Measurements from ENCODE around the gene FXYD1.
"Not testable (repeated sequence)": the region's sequence is repeated elsewhere in the genome, so short reads cannot be mapped to it uniquely, and the experiment has no call there.

The FXYD1 gene

DNA sequence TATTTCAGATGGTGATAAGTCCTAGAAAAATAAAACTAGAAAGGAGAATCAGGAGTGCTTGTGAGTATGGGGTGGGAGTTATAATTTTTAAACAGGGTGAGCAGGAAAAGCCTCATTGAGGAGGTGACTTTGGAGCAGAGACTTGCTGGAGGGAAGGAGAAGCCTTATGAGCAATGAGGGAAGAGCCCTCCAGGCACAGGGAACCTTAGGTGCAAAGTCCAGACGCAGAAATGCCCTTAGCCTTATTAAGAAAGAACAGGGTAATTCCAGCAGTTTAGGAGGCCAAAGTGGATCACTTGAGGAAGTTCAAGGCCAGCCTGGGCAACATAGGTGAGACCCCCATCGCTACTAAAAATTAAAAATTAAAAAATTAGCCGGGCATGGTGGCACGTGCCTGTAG is 44.0 kb upstream of the FXYD1 start:
- H3K27ac ChIP-seq: no peak overlapping the region
- DNase-seq (ENCODE audit: low spot score): no peak
- TF ChIP-seq, protein P1, sequence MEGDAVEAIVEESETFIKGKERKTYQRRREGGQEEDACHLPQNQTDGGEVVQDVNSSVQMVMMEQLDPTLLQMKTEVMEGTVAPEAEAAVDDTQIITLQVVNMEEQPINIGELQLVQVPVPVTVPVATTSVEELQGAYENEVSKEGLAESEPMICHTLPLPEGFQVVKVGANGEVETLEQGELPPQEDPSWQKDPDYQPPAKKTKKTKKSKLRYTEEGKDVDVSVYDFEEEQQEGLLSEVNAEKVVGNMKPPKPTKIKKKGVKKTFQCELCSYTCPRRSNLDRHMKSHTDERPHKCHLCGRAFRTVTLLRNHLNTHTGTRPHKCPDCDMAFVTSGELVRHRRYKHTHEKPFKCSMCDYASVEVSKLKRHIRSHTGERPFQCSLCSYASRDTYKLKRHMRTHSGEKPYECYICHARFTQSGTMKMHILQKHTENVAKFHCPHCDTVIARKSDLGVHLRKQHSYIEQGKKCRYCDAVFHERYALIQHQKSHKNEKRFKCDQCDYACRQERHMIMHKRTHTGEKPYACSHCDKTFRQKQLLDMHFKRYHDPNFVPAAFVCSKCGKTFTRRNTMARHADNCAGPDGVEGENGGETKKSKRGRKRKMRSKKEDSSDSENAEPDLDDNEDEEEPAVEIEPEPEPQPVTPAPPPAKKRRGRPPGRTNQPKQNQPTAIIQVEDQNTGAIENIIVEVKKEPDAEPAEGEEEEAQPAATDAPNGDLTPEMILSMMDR (IDR thresholded peaks at IDR 0.05): no peak
- H3K4me3 ChIP-seq: no peak overlapping the region

DNA sequence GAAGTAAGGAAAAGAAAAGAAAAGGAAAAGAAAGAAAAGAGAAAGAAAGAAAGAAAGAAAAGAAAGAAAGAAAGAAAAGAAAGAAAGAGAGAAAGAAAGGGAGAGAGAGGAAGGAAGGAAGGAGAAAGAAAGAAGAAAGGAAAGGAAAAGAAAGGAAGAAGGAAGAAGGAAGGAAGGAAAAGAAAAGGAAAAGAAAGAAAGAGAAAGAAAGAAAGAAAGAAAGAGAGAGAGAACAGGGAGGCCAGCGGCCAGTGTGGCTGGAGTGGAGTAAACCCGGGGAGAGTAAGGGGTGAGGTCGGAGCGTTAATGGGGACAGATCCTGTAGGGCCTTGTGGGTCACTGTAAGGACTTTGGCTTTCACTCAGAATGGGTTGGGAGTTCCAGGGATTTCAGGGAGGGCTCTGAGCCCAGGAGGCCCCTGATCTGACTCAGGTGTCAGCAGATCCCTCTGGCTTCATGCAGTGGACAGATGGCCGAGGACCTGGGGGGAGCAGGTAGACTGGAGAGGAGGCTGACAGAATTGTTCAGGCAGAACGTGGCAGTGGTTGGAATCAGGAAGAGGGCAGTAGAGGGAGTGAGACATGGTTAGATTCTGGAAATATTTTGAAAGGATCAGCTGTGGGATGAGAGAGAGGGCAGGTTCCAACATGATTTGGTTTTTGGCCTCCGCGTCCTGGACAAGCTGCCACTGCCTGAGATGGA is 42.8 kb upstream of the FXYD1 start:
- H3K27ac ChIP-seq: no peak overlapping the region
- no peak for DNase-seq (ENCODE audit: low spot score)
- TF ChIP-seq, protein P1 (IDR thresholded peaks at IDR 0.05): no peak
- no peak overlapping the region for H3K4me3 ChIP-seq

DNA sequence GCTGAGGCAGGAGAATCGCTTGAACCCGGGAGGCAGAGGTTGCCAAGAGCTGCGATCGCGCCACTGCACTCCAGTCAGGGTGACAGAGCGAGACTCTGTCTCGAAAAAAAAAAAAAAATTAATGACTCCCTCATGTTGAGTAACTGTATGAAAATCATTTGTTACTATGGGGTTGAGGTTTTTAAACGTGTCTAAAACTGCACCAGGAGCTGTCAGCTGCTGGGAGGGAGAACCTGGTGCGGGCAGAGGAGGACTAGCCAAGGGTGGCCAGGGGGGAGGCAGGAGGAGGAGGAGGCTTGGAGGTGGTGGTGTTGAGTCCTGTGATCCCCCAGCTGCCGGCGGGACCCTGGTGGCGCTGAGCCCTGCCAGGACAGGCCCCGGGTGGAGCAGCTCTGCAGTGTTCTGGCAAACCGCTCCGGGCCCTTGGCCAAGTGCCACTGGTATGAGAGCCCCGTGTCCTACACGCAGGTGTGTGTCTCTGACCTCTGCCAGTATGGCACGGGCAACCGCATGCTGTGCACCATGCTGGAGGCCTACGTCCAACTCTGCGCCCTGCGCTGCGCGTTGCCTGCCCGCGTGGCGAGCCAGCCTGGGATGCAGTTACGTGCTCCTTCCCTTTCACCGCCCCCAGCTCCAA is 40.1 kb upstream of the FXYD1 start:
- TF ChIP-seq, protein P1 (IDR thresholded peaks at IDR 0.05): no peak
- H3K27ac ChIP-seq: no peak overlapping the region
- no peak for DNase-seq (ENCODE audit: low spot score)
- H3K4me3 ChIP-seq: no peak overlapping the region

DNA sequence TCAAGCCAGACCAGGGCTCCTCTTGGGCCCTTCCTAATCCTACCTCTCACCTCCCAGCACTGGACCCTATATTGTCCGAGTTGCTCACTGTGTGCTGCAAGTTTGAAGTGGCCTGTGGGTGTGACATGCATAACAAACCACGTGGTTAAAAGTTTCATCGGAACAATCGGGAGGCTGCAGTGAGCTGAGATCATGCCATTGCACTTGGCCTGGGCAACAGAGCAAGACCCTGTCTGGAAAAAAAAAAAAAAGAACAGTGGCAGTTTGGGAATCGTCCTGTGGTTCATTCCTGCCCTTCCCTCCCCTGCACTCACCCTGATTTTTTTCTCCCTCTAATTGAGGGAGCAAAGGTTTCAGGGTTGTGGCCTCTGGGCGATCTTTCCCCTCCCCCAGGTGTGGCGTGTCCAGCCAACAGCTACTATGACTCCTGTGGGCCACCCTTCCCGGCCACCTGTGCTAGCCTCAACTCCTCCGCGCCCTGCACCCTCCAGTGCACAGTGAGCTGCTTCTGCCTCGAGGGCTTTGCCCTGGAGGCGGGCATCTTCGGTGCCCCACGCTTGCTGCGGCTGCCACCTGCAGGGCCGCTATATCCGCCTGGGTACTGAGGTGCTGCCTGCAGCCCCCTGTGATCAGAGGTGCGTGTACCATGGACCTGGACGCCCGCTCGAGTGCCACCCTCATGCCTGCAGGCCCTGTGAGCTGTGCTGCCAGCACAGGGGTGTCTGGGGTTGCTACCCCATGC is 39.3 kb upstream of the FXYD1 start:
- H3K27ac ChIP-seq: no peak overlapping the region
- no peak for DNase-seq (ENCODE audit: low spot score)

DNA sequence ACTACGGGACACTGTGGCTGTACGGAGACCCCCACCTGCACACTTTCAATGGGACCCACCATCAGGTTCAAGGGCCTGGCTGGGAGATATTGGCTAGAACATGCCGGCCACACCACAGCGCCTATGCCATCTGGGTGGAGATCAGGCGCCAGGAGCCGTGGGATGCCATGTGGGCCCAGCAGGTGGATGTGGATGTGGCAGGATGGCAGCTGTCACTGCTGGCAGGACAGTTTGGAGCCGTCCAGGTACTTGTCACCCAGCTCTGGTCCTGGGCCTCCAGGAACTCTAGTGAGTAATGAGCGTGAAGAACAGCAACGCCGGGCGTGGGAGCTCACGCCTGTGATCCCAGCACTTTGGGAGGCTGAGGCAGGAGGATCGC is 38.7 kb upstream of the FXYD1 start:
- no peak overlapping the region for H3K27ac ChIP-seq
- DNase-seq (ENCODE audit: low spot score): no peak

More for the DNA sequence above, 39.3 kb upstream of the FXYD1 start:
- TF ChIP-seq, protein P1 (IDR thresholded peaks at IDR 0.05): no peak
- no peak overlapping the region for H3K4me3 ChIP-seq

DNA sequence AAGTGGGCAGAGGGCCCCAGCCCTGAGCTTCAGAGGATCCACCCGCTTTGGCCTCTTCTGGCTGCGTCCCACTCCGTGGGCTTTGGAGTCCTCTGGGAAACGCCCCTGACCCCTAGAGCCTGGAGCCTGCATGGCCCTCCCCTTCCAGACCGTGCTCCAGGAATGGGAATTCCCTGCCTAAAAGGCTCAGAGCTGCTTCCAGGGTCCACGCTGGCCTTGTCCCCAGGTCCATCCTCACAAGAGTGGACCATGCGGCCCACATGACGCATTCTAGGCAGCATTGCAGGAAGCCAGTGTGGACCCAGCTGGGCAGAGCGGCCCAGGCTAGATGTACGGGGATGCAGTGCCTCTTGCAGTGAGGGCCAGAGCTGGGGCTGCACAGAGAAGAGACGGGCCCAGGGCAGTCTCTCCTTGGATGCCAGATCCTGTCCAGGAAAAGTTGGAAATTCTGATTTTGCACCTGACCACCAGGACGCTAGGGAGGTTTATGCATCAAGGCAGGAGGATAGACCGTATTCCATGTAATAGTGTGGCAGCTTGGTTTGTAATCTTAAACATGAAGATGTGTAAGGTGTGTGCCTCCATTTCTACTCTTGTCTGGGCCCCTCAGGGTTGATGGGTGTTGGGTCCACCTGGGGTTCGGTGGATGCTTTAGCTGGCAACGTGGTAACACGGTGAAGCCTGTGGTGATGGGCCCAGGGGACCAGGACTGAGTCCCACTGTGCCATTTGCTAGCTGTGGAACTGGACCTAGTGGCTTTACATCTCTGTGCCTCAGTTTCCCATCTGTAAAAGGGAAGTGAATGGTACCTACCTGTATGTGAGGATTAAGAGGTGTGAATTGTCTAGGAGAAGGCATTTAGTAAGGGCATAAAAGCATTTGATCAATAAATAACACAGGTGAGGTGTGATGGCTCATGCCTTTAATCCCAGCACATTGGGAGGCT is 37.8 kb upstream of the FXYD1 start:
- DNase-seq (ENCODE audit: low spot score): no peak
- H3K4me3 ChIP-seq: no peak overlapping the region
- H3K27ac ChIP-seq: no peak overlapping the region
- TF ChIP-seq, protein P1 (IDR thresholded peaks at IDR 0.05): no peak

More for the DNA sequence above, 38.7 kb upstream of the FXYD1 start:
- no peak overlapping the region for H3K4me3 ChIP-seq
- TF ChIP-seq, protein P1 (IDR thresholded peaks at IDR 0.05): no peak

DNA sequence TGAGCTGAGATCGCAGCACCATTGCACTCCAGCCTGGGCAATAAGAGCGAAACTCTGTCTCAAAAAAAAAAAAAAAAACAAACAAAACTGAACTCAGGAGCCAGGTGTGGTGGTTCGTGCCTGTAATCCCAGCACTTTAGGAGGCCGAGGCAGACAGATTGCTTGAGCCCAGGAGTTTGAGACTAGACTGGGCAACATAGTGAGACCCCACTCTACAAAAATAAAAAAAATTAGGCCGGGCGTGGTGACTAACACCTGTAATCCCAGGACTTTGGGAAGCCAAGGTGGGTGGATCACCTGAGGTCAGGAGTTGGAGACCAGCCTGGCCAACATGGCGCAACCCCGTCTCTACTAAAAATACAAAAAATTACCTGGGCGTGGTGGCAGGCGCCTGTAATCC is 36.7 kb upstream of the FXYD1 start:
- H3K4me3 ChIP-seq; H3K27ac ChIP-seq; DNase-seq (ENCODE audit: low spot score): not testable (repeated sequence)

DNA sequence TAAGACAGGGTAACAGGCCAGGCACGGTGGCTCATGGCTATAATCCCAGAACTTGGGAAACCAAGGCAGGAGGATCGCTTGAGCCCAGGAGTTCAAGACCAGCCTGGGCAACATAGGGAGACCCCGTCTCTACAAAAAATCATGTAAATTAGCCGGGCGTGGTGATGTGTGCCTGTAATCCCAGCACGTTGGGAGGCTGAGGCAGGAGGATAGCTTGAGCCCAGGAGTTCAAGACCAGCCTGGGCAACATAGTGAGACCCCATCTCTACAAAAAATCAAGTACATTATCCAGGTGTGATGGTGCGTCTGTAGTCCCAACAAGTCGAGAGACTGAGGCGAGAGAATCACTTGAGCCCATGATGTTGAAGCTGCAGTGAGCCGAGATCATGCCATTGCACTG is 35.0 kb upstream of the FXYD1 start:
- not testable (repeated sequence) for H3K4me3 ChIP-seq; DNase-seq (ENCODE audit: low spot score); H3K27ac ChIP-seq

Data from coronary artery (tissue), 2 donors.